Right atrium auricular region (tissue), 2 donors: ENCODE results near the gene B4GALT2. TPM values are rescaled to one million over a fixed set of nuclear protein-coding genes. Genes with fewer than 3 reads are reported as not detected.

Experiments
- DNase-seq: peaks from one replicate; pipeline ENCODE4 v3.0.0-alpha.2; 2019; ENCODE audit warnings: low spot score
- H3K27ac ChIP-seq, 2 donors: fragments of 200-600 bp; sonication (generic); 1 replicate in 1 of 2; 2 replicates in 1 of 2; pipeline ENCODE4 v1.5.1; 2016 to 2019
- H3K27me3 ChIP-seq, 2 donors: fragments of 200-600 bp; sonication (generic); one replicate each; pipeline versions ENCODE4 v1.5.1 to v1.6.0; 2017 to 2019
- H3K36me3 ChIP-seq: fragments of 200-600 bp; sonication (generic); one replicate; pipeline ENCODE4 v1.5.1; 2016
- H3K4me1 ChIP-seq, 2 donors: fragments of 200-600 bp; sonication (generic); one replicate each; pipeline versions ENCODE4 v1.5.1 to v1.6.0; 2017 to 2019
- H3K4me3 ChIP-seq, 2 donors: fragments of 200-600 bp; sonication (generic); 1 replicate in 1 of 2; 2 replicates in 1 of 2; pipeline ENCODE4 v1.5.1; 2017 to 2019; ENCODE audit warnings: mild to moderate bottlenecking in 1 of 2, moderate library complexity in 1 of 2
- H3K9me3 ChIP-seq, 2 donors: fragments of 200-600 bp; sonication (generic); one replicate each; pipeline ENCODE4 v1.5.1; 2019
- CTCF ChIP-seq, 2 donors: fragments of 200-600 bp; sonication (generic); IDR thresholded peaks; one replicate each; pipeline ENCODE4 v1.5.1; 2019; ENCODE audit warnings: antibody characterized with exemption in 2 of 2
- total RNA-seq, 2 donors: library from RNA; depleted of rRNA; stranded (reverse); fragments of >200 nt; gene quantifications; one replicate each; pipeline ENCODE4 v1.1.0, GENCODE V29; 2016

Gene B4GALT2
- total RNA-seq, 2 donors from 2014 or later, result 33.0 to 48.5 TPM

GRCh38 chr1:43995984-43996732, 17.1 kb downstream of the B4GALT2 start:
- no peak for TF ChIP-seq CTCF (IDR thresholded peaks at IDR 0.05)
- Histone ChIP-seq H3K9me3 (no peaks in the 10 kb centered on the region), H3K4me3 (no peak overlapping the region), H3K36me3 (no peaks in the 10 kb centered on the region), H3K27me3 (no peaks in the 10 kb centered on the region), H3K27ac (no peak overlapping the region), H3K4me1 (peaks cover 0 to 12% of the 10 kb centered on the region in 2 donors)
- no peak for DNase-seq

- no peak for DNase-seq
- H3K4me1 ChIP-seq, result peaks cover 0 to 11% of the 10 kb centered on the region in 2 donors
- H3K4me3 ChIP-seq, result no peak overlapping the region
- H3K27ac ChIP-seq, result no peak overlapping the region
- H3K27me3 ChIP-seq, result no peaks in the 10 kb centered on the region
- H3K9me3 ChIP-seq, result no peaks in the 10 kb centered on the region
- no peaks in the 10 kb centered on the region for H3K36me3 ChIP-seq
- TF ChIP-seq CTCF (IDR thresholded peaks at IDR 0.05), result no peak
Measured at GRCh38 chr1:43996733-43997115, 17.7 kb downstream of the B4GALT2 start.

GRCh38 chr1:43997295-43997999, 18.4 kb downstream of the B4GALT2 start:
- peaks cover 0 to 5% of the 10 kb centered on the region in 2 donors for H3K4me1 ChIP-seq
- no peak overlapping the region for H3K27ac ChIP-seq
- no peak for TF ChIP-seq CTCF (IDR thresholded peaks at IDR 0.05)
- H3K36me3 ChIP-seq, result no peaks in the 10 kb centered on the region
- H3K9me3 ChIP-seq, result no peaks in the 10 kb centered on the region
- no peaks in the 10 kb centered on the region for H3K27me3 ChIP-seq
- no peak for DNase-seq
- no peak overlapping the region for H3K4me3 ChIP-seq

- DNase-seq, result no peak
- Histone ChIP-seq H3K9me3 (no peaks in the 10 kb centered on the region), H3K4me1 (peaks cover 0 to 5% of the 10 kb centered on the region in 2 donors), H3K4me3 (no peak overlapping the region), H3K27ac (no peak overlapping the region), H3K27me3 (no peaks in the 10 kb centered on the region), H3K36me3 (no peaks in the 10 kb centered on the region)
- no peak for TF ChIP-seq CTCF (IDR thresholded peaks at IDR 0.05)
Measured at GRCh38 chr1:43998000-43998378, 19.0 kb downstream of the B4GALT2 start.

- no peak overlapping the region for H3K4me3 ChIP-seq
- DNase-seq, result no peak
- no peak overlapping the region for H3K27ac ChIP-seq
- no peak for TF ChIP-seq CTCF (IDR thresholded peaks at IDR 0.05)
- H3K4me1 ChIP-seq, result peaks cover 0 to 5% of the 10 kb centered on the region in 2 donors
- no peaks in the 10 kb centered on the region for H3K27me3 ChIP-seq
- H3K9me3 ChIP-seq, result no peaks in the 10 kb centered on the region
- no peaks in the 10 kb centered on the region for H3K36me3 ChIP-seq
Measured at GRCh38 chr1:43999455-43999854, 20.4 kb downstream of the B4GALT2 start.
